ENCODE measurements around the gene PGM1.

PGM1 gene

GRCh38 chr1:63635681-63636080 lies 42.5 kb downstream of the PGM1 start:
- no peak for DNase-seq

- DNase-seq = no peak
Measured at GRCh38 chr1:63636192-63637105, 43.2 kb downstream of the PGM1 start.

DNA sequence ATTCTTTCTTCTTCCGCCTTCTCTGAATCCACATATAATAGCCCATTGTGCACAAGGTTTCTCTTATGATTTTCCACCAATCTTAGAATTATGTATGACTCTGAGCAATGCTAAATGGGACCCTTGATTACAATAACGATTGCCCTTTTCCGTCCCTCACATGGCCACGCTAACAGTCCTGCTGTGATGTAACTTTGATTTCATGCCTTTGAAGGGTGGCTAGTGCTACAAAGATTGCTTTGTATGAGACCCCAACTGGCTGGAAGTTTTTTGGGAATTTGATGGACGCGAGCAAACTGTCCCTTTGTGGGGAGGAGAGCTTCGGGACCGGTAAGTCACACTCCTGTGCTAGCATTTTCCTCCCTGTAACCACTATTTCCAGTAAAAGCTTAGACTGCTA lies 45.3 kb downstream of the PGM1 start:
- no peak for DNase-seq

GRCh38 chr1:63638875-63639274 lies 45.7 kb downstream of the PGM1 start:
- no peak for DNase-seq

DNA sequence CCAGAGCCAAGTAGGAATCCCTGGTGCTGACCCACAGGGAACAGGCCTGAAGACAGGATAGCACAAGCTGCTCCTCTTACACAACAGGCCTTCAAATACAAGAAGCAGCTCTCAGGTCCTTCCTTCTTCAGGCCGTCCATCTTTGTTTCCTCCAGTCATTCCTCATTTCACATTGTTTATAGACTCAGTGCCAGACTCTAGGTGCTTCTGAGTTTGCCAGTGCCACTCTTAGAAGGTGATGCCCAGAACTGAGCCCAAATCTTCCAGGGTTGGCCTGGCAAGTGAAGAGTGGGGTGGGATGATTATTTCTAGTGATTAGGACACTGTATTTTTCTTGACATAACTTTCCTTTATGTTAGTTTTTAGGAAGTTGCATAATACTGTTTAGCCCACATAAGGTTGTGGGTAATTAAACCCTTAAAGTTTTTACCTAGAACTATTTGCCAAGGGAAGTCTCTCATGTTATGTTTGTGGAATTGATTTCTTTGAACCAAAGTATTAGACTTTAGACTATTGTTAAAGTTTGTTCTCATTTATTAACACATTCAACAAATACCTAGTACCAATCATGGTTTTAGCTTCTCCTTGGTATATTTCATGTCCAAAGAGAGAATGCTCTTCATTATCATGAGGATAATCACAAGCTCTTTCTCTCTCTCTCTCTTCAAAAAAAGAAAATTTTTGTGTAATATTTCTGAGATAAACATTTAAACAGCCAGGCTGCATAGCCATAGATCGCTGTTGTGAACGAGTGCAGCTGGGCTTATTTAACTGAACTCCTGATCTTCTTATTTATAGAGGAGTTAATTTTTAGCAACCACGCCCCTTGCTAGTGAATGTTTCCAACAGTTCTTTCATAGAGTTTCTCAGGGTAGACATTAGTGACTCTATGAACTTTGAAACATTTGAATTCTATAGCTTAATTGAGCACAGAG lies 47.7 kb downstream of the PGM1 start:
- no peak for DNase-seq

- no peak for DNase-seq
Measured at GRCh38 chr1:63641615-63642014, 48.4 kb downstream of the PGM1 start.

GRCh38 chr1:63642901-63643300 lies 49.7 kb downstream of the PGM1 start:
- no peak for DNase-seq

GRCh38 chr1:63643517-63643916 lies 50.3 kb downstream of the PGM1 start:
- DNase-seq = no peak

- DNase-seq = no peak
Measured at GRCh38 chr1:63643926-63644325, 50.7 kb downstream of the PGM1 start.

DNA sequence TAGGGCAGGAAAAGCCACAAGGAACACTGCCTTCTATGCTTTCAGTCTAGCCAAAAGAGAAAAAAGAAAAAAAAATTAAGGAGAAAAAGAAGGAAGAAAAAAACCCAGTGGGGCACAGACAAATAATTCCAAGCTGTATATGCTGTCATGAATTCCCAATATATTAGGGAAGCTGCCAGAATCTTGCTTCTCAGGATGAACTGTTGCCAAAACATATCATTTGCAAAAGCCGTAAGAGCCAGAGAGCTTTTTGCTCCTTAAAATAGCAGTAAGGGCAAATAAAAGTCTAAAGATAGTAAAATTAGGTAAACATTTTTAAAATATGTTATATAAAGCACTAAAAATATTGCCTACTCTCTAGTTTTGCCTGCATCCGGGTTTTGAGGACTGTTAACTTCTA lies 52.1 kb downstream of the PGM1 start:
- no peak for DNase-seq

- DNase-seq = no peak
Measured at GRCh38 chr1:63648689-63649088, 55.5 kb downstream of the PGM1 start.

DNA sequence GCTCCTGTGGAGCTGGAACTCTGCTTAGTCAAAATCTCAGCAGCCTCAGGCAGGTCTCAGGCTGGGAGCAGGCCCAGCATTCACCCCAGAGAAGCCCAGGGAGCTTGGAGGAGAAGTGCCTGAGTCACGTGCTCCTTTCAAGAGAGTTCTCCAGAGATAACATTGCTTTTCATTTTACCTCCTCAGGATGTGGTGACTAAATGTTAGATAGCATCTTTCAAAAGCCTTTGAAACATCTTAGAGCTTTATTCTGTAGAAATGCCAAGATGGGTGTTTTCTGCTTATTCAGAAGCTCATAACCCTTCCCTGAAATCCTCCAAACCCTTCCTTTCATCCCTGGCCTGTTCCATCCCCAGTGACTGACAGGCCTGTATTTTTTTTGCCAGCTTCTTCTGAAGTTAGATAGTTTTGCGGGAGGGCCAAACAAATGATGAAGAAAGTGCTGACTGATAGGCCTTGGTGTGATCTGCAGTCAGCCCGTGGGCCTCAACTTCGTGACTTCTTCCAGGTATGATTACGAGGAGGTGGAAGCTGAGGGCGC lies 58.0 kb downstream of the PGM1 start:
- DNase-seq = peak in 1 of 2 experiments; percentile 22

DNA sequence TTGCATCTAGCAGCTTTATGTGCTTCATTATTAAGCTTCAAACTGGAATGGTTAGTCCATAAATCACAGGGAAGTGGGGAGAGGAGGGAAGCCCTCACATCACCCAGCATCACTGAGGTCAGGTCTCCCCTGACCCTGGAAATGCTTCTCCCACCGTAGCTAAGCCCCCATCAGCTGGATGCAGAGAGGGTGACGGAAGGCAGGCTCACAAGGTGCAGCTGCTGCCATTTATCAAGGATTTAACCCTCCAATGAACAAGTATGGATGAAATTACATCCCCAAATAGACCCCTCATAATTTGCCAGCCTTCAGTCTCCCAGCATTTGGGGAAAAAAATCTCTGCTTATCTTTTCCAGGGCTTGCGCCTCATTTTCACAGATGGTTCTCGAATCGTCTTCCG lies 60.8 kb downstream of the PGM1 start:
- no peak for DNase-seq

- no peak for DNase-seq
Measured at GRCh38 chr1:63659448-63659847, 66.2 kb downstream of the PGM1 start.

- DNase-seq = no peak
Measured at GRCh38 chr1:63662056-63662836, 69.0 kb downstream of the PGM1 start.

DNA sequence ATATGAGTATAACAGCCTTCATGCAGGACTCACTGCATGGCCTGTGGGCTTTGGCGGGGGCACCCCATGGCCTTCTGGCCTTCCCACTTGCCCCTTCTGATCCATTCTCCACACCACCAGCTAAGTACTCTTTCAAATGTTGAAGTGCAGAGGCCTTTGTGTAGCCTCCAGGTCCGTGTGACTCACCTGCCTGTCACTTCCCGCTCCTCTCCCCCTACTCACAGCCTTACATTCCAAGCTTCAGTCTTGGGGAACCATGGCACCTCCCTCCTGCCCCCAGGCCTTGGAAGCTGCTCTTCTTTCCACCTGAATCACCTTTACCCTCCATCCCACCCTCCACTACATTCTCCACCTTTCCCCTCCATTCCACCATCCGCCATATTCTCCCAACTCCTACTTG lies 69.6 kb downstream of the PGM1 start:
- no peak for DNase-seq

DNA sequence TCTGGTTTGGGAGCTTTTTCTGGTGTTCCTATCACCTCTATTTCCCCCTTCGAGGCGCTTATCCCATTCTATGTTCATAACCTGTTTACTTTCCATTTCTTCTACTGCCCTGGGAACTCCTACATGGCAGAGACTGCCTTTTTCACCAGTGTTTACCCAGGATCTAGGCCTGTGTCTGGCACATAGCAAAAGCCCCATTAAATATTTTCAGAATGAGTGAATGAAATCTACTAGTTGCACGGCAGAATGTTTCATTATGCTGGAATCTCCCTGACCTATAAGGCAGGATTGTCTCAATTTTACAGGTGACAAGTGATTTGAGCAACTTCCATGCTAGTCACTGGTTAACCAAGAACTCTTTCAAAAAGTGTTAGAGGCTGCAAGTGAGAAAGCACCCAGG lies 70.1 kb downstream of the PGM1 start:
- no peak for DNase-seq

GRCh38 chr1:63663873-63664272 lies 70.7 kb downstream of the PGM1 start:
- DNase-seq = no peak

DNA sequence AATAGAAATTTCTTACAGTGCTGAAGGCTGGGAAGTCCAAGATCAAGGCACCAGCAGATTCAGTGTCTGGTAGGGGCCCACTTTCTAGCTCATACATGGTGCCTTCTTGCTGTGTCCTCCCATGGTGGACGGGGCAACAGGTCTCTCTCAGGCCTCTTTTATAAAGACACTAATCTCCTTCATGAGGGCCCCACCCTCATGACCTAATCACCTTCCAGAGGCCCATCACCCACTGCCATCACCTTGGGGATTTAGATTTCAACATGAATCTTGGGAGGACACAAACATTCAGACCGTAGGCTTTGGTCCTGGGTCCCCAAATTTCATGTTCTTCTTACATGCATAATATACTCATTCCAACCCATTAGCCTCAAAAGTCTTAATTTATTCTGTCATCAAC lies 71.5 kb downstream of the PGM1 start:
- DNase-seq = no peak

GRCh38 chr1:63665410-63665809 lies 72.2 kb downstream of the PGM1 start:
- DNase-seq = no peak

DNA sequence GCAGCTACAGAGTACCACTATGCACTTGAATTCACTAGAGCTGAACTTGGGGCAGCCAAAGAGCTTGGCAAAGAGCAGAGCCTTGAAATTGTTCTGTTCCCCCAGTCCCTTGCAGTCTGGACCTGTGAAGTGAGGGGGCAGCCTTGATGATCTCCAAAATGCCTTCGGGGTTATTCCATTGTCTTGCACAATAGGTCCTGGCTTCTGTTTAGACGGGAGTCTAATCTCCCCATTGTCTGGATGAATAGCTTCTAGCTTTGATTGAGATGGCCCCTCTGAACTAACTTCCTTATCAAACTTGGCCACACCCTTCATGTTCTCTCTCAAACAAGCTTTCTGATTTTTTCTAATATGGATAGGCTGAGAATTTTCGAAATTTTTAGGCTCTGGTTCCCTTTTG lies 72.6 kb downstream of the PGM1 start:
- no peak for DNase-seq

DNA sequence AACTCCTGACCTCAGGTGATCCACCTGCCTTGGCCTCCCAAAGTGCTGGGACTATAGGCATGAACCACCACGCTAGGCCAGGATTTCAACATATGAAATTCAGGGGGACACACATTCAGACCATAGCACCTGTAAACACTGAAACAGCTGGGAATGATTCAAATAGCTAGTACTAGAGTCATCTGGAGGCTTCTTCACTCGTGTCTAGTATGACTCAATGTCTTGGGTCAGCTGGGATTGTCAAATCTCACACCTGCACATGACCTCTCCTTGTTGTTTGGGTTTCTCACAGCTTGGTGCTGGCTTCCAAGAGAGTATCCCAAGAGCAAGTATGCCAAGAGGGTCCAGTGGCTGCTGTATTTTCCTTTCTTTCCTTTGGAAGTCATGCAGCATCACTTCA lies 75.1 kb downstream of the PGM1 start:
- DNase-seq = no peak

Measured in stimulated activated CD4-positive, alpha-beta T cell treated with anti-CD3 and anti-CD28 coated beads, Interleukin-4, amount 100 ng/mL, for 4 hours (primary cell).